ENCODE measurements around the gene TUBGCP6.
"Not testable (repeated sequence)": the region's sequence is repeated elsewhere in the genome, so short reads cannot be mapped to it uniquely, and the experiment has no call there.

TUBGCP6 gene

DNA sequence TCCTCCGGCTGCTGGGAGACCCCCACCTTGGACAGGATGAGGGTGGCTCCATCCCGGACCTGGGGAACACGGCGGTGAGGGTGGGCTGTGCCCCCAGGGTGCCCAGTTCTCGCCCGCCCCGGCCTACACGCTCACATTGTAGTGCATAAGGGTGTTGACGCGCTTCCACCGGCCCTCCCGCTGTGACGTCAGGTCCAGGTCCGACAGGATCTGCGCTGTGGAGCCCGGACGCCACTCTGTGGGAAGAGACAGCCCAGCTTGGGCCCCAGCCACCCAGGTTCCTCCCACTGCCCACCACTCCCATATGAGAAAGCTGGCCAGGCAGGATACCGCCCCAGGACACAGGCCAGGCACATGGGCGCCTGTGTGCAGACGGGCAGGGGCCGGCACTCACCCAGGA is 33.6 kb upstream of the TUBGCP6 start:
- DNase-seq: no peak

DNA sequence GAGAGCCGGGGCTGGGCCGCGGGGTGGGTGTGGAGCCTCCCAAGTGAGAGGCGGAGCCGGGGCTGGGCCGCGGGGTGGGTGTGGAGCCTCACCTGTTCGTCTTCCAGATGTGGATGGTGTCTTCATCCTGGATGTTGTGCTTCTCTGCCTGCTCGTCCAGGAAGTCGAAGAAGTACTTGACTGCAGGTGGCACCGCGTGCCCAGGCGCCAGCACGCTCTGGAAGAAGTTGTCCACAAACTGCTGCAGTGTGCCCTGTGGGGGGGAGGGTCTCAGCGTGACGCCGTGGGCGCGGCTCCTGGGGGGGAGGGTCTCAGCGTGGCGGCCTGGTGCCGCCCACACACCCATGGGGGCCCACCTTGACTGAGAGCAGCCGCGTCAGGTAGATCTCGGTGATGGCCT is 32.9 kb upstream of the TUBGCP6 start:
- DNase-seq: no peak

DNA sequence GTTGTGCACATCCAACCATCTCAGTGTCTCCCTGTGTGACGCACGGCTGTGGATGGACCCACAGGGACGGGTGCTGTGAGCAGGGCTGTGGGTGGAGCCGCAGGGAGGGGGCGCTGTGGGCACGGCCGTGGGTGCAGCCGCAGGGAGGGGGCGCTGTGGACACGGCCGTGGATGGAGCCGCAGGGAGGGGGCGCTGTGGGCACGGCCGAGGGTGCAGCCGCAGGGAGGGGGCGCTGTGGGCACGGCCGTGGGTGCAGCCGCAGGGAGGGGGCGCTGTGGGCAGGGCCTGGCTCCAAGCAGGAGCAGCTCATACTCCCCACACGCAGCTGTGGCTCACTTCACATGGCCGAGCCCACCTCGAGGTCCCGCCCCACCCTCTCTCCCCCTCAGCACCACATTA is 31.3 kb upstream of the TUBGCP6 start:
- DNase-seq: peak; percentile 66

GRCh38 chr22:50275181-50276055 is 30.6 kb upstream of the TUBGCP6 start:
- DNase-seq: no peak

- DNase-seq: no peak
These were observed 29.9 kb upstream of the TUBGCP6 start for GRCh38 chr22:50274771-50275170.

DNA sequence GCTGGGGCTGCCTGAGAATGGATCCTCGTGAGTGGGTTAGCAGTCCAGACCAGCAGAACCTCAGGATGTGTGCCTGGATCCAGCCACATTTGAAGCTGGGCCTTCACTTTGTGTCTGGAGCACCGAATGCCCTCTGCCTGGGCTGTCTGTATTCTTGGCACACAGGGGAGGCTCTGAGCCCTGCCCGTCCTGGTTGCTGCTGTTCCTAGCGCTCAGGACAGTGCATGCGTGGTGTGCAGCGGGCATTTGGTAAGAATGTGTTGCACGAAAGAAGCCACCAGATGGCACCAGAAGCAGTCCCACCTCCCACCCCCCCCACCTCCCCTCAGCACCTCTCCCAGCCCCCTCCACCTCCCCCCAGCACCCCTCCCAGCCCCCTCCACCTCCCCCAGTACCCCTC is 29.5 kb upstream of the TUBGCP6 start:
- DNase-seq: peak; percentile 65

- not testable (repeated sequence) for DNase-seq
These were observed 29.0 kb upstream of the TUBGCP6 start for GRCh38 chr22:50273781-50274180.

GRCh38 chr22:50273352-50273751 is 28.5 kb upstream of the TUBGCP6 start:
- DNase-seq: not testable (repeated sequence)

DNA sequence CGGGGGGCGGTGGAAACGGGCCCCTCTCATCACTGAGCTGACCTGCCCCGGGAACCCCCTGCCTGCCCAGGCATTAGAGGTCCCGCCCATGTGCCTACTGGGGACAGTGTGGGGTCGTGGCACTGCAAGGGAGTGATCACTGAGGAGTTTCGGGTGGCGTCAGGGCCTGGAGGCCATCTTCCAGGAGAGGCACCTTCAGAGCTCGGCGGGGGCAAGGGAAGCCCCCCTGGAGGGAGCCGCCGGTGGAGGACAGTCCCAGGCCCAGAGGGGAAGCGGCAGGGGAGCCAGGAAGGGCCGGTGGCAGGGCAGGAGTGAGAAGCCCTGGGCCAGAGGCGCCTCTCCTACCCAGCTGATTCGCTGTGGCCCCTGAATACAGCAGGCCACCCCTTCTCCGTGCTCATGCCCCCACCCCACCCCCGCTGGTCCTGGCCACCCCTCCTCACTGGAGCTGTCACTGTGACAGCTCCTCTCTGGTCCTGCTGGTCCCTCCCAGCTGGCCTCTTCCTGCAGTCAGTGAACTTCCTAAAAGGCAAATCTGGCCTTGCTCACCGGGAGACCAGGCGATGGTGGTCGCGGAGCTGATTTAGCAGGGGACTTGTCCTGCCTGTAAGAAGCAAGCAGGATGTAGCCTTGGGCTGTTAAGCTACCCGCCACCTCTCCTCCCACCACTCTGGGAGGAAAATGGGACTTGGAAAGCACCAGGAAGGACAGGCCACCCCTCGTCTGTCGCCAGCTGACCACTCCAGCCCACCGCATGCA is 27.4 kb upstream of the TUBGCP6 start:
- DNase-seq: no peak

DNA sequence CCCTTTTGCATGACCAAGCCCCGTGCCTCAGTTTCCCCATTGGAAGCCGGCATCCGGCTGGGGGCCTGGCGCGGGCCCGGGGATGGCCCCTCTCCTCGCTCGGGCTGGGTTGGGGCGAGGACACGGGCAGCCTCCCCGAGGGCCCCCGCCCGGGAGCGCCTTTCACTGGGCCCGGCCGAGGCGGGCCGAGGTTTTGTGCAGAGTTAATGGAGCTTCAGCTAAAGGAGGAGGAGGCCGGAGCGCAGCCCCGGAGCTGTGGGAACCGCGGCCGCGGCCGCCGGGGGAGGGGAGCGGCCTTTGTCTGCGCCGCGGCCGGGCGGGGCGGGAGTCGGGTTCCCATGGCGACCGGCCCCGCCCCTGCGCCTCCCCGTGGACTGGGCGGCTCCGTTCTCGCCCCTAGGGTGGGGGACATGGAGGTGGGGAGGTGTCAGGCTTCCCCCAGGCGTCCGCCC is 26.7 kb upstream of the TUBGCP6 start:
- DNase-seq: peak; percentile 68

GRCh38 chr22:50270666-50271394 is 26.0 kb upstream of the TUBGCP6 start:
- DNase-seq: peak; percentile 77

DNA sequence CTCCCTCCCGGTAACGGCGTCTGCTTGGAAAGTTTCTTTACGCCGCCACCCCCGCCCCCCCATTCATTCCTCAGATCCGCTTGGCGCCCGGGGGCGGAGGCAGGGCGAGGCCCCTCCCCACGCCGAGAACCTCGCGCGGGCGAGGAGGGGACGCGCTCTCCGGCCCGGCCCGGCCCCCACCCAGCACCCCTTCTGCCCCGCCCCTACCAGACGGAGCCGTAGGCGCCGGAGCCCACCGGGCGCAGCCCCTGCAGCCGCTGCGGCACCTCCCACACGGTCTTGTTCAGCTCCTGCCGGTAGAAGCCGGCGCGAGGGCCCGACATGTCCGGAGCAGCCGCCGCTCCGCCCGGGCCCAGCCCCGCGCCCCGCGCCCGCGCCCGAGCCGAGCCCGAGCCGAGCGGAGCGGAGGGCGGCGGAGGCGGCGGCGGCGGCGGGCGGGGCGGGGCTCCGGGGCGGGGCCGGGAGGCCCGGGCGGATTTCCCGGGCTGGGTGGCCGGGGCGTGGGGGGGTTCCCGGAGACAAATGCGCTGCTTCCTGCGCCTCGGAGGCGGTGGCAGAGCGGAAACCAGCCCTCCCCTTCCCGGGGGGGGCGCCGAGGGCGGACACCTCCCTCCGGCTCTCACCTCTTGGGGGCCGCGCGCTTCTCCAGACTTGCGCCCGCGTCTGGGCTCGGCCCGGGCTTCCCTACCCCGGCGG is 25.3 kb upstream of the TUBGCP6 start, which contains the start of gene MAPK11:
MAPK11 (minus strand) TSS at position 411 of the 696 bp plus-strand sequence; CDS start at position 323, 88 bp downstream.
- DNase-seq: peak; percentile 64

DNA sequence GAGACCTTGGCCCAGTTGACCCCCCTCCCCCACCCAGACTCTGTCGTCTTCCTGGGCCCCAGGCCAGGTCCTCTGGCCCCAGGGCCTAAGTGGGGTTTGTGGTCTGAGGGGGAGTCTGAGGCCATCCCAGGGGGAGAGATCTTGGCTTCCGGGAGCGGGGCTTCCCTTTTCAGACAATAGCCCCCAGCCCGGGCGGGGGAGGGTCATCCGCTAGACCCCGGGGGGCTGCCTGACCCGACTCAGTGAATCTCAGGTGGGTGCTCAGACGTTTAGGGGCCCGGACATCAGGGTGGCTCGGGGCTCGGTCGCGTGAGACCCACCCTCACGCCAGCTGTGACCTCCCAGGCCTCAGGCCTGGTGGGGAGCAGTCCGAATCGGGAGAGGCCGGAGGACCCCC is 24.7 kb upstream of the TUBGCP6 start:
- DNase-seq: no peak

GRCh38 chr22:50268655-50269113 is 23.9 kb upstream of the TUBGCP6 start:
- no peak for DNase-seq

GRCh38 chr22:50267591-50268390 is 23.0 kb upstream of the TUBGCP6 start:
- DNase-seq: peak; percentile 78

- DNase-seq: no peak
These were observed 22.2 kb upstream of the TUBGCP6 start for GRCh38 chr22:50266994-50267393.

GRCh38 chr22:50264946-50265669 is 20.3 kb upstream of the TUBGCP6 start:
- DNase-seq: no peak

GRCh38 chr22:50264104-50264745 is 19.4 kb upstream of the TUBGCP6 start:
- DNase-seq: no peak

GRCh38 chr22:50262973-50263617 is 18.3 kb upstream of the TUBGCP6 start:
- no peak for DNase-seq

GRCh38 chr22:50262460-50262911 is 17.7 kb upstream of the TUBGCP6 start:
- peak; percentile 51 for DNase-seq
